GM21367 (cell line): ENCODE measurements around the gene HSBP1L1.
"Not testable (repeated sequence)": the region's sequence is repeated elsewhere in the genome, so short reads cannot be mapped to it uniquely, and the experiment has no call there.

Source experiments
- ATAC-seq: cut with Tn5 transposase; IDR thresholded peaks from one replicate; pipeline ENCODE4 v1.9.1; 2021; ENCODE audit not compliant: unreplicated experiment

Gene HSBP1L1

GRCh38 chr18:79960161-79960801 lies 4.2 kb upstream of the HSBP1L1 start:
- ATAC-seq = not testable (repeated sequence)

GRCh38 chr18:79960921-79961526 lies 3.4 kb upstream of the HSBP1L1 start:
- no peak for ATAC-seq

GRCh38 chr18:79961527-79962291 lies 2.7 kb upstream of the HSBP1L1 start:
- no peak for ATAC-seq

- ATAC-seq = no peak
Measured at GRCh38 chr18:79962311-79962710, 2.1 kb upstream of the HSBP1L1 start.

GRCh38 chr18:79962835-79963657 lies 1.4 kb upstream of the HSBP1L1 start:
- peak; percentile 44 for ATAC-seq

- ATAC-seq = no peak
Measured at GRCh38 chr18:79963658-79964329, 649 bp upstream of the HSBP1L1 start.

GRCh38 chr18:79965119-79965902 lies 868 bp downstream of the HSBP1L1 start:
- ATAC-seq = no peak

GRCh38 chr18:79970419-79971133 lies 6.1 kb downstream of the HSBP1L1 start:
- no peak for ATAC-seq

GRCh38 chr18:79971211-79971952 lies 6.9 kb downstream of the HSBP1L1 start:
- ATAC-seq = no peak

GRCh38 chr18:79971986-79972385 lies 7.5 kb downstream of the HSBP1L1 start:
- no peak for ATAC-seq

GRCh38 chr18:79972720-79973119 lies 8.3 kb downstream of the HSBP1L1 start:
- ATAC-seq = no peak

GRCh38 chr18:79973517-79973916 lies 9.1 kb downstream of the HSBP1L1 start:
- no peak for ATAC-seq

GRCh38 chr18:79974025-79974654 lies 9.7 kb downstream of the HSBP1L1 start:
- no peak for ATAC-seq

GRCh38 chr18:79975043-79975442 lies 10.6 kb downstream of the HSBP1L1 start:
- ATAC-seq = no peak

GRCh38 chr18:79975985-79976680 lies 11.7 kb downstream of the HSBP1L1 start:
- no peak for ATAC-seq

- no peak for ATAC-seq
Measured at GRCh38 chr18:79979843-79980242, 15.4 kb downstream of the HSBP1L1 start.

- no peak for ATAC-seq
Measured at GRCh38 chr18:79980585-79980984, 16.1 kb downstream of the HSBP1L1 start.

GRCh38 chr18:79982736-79983135 lies 18.3 kb downstream of the HSBP1L1 start:
- ATAC-seq = no peak
